Measurements from ENCODE around the gene HYCC2.

DNA sequence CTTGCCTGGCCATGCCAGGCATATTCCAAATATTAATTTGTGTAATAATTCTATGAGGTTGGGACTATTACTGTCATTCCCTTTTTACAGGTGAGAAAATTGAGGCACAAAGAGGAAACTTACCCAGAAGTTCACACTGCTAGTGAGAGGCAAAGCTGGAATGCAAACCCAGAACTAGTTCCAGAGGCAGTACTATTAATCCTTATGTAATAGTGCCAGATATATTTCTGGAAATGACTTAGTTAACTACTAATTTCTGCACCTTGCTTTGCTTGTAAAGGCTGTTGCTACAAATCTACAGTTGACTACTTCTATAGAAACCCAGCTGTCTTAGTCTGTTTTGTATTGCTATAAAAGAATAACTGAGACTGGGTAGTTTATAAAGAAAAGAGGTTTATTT lies 39.1 kb upstream of the HYCC2 start:
- TF ChIP-seq, protein P1, sequence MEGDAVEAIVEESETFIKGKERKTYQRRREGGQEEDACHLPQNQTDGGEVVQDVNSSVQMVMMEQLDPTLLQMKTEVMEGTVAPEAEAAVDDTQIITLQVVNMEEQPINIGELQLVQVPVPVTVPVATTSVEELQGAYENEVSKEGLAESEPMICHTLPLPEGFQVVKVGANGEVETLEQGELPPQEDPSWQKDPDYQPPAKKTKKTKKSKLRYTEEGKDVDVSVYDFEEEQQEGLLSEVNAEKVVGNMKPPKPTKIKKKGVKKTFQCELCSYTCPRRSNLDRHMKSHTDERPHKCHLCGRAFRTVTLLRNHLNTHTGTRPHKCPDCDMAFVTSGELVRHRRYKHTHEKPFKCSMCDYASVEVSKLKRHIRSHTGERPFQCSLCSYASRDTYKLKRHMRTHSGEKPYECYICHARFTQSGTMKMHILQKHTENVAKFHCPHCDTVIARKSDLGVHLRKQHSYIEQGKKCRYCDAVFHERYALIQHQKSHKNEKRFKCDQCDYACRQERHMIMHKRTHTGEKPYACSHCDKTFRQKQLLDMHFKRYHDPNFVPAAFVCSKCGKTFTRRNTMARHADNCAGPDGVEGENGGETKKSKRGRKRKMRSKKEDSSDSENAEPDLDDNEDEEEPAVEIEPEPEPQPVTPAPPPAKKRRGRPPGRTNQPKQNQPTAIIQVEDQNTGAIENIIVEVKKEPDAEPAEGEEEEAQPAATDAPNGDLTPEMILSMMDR (IDR thresholded peaks at IDR 0.05; ENCODE audit: insufficient read depth, low read depth, low read length): no peak
- no peak for TF ChIP-seq EZH2 (IDR thresholded peaks at IDR 0.05; ENCODE audit: insufficient read depth, low read length)

Measured in astrocyte (in vitro differentiated cells and primary cell).